Stimulated activated CD4-positive, alpha-beta T cell treated with anti-CD3 and anti-CD28 coated beads, Interleukin-1b, Interleukin-23, amount 100 ng/mL, for 48 hours (primary cell): Measurements from ENCODE around the gene ABCB9.
"Not testable (repeated sequence)": the region's sequence is repeated elsewhere in the genome, so short reads cannot be mapped to it uniquely, and the experiment has no call there.

Experiments used
- DNase-seq: peaks from one replicate; pipeline ENCODE4 v3.0.0-alpha.2; 2020

Gene ABCB9

DNA sequence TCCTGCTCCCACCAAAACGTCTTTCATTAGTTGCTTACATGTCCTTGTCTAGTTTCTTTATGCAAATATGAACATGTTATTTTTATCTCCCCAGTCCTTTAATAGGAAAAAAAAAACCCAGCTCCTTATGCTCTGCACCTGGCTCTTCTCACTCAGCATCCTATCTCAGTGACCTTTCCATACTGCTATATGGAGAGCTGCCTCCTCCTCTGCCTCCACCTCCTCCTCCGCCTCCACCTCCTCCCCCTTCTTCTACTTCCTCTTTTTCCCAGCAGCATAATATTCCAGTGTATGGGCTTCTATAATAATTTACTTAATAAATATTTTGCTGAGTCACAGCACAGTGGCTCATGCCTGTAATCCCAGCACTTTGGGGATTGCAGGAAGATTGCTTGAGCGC is 31.5 kb downstream of the ABCB9 start:
- no peak for DNase-seq

DNA sequence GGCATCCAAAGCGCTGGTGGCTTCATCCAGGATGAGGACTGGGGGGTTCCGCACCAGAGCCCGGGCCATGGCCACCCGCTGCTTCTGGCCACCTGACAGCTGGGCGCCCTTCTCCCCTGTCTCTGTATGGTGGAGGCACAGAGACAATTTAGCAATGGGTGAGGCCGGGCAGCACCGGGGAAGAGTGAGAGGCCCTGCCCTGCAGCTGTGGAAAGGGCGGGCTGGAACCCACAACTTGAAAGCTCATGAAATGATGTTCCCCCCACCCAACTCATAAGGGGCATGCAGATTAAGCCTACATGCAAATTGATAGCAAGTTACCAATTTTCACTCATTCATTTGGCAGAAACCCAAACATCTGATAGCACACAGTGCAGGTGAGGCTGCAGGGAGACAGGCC is 34.1 kb downstream of the ABCB9 start:
- DNase-seq: no peak

DNA sequence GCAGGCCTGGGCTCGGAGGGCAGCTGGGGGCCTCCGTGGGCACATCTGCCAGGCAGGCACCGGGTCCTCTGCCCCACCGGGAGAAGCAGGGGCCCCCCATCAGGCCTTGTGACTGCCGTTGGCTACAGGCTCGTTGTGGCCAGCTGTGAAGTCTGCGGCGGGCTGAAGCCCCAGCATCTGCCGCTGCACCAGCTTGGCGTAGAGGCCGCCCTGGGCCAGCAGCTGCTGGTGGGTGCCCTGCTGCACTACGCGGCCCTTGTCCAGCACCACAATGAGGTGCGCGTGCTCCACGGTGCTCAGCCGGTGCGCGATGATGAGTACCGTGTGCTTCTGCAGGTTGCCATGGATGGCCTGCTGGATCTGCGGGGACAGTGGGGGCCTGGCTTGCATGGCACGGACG is 36.5 kb downstream of the ABCB9 start:
- DNase-seq: no peak

DNA sequence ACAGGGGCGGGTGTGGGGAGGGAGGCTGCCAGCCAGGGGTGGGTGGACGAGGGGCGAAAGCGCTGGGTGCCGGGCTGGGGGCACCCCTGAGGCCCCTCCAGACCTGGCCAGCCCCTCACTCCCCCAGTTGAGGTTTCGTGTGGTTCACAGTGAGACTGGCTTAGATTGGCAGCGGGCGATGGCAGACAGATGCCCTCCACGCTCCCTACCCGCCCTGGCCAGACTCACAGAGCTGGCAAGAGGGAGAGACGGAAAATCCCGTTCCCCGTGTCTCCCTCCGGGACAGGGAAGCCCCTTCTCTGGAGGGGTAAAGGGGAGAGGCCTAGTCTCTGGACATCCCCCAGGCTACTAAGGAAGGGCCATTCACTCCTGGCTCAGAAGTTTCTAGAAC is 37.1 kb downstream of the ABCB9 start:
- no peak for DNase-seq

DNA sequence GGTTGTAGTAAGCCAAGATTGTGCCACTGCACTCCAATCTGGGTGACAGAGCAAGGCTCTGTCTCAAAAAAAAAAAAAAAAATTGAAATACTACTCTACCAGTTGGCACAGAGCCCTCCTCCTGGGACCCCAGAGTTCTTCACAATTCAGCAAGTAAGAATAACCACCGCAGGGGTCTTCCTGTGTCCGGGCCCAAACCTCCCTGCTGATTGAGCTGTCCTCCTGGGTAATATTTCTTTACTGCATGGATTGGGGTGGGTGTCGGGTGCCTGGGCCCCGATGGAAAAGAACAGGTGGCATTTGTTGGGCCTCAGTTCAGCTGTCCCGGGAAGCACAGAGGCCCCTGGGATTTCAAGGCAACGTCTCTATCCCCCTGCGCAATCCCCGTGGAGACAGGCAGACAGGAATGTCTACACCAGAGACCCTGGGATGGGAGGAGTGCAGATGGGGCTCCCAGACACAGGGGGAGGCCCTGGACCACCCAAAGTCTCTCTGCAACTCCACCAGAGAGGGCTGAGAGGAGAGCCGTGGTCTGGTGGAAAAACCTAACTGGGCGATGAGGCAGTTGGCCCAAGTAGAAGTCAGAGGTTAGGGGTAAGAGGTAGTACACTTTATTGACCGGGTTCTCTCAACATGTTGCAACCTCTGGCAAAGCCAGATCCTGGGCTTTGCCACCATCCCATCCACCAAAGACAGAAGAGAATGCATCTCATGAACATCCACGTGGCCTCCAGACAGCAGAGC is 37.7 kb downstream of the ABCB9 start:
- DNase-seq: no peak

DNA sequence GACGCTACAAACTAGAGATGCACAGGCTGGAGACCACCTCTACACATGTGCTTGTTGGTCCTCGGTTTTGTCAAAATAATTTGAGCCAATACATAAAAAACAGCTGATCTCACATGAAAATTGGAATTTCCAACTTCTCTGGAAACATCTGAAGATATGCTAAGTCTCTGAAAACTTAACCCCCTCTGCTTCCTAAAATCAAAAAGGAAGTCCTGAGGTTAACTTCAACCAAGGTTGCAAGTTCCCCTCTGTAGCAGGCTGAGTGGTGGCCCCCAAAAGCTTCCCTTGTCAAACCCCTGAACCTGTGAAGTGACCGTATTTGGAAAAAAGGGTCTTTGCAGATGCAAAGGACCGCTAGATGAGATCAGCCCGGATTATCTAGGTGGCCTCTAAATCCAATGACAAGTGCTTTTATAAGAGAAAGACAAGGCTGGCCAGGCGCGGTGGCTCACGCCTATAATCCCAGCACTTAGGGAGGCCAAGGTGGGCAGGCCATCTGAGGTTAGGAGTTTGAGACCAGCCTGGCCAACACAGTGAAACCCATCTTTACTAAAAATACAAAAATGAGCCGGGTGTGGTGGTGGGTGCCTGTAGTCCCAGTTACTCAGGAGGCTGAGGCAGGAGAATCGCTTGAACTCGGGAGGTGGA is 38.4 kb downstream of the ABCB9 start:
- no peak for DNase-seq

DNA sequence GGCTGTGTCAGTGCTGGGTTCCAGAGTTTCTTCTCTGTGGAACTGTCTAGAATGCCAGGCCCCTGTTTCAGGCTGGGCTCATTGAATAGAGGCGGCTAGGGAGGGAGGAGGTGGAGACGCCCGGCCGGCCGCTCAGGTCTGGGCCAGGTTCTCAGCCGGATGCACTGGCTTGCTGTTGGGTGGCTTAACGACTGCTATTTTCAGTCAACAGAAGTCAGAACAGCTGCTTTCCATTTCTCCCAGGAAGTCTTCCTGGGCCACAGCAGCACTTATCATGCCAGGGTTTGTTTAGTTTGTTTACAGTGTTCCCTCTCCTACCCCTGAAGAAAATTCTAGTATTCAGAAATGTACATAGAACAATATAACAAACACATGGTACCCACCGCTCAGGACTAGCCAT is 44.3 kb downstream of the ABCB9 start:
- no peak for DNase-seq

DNA sequence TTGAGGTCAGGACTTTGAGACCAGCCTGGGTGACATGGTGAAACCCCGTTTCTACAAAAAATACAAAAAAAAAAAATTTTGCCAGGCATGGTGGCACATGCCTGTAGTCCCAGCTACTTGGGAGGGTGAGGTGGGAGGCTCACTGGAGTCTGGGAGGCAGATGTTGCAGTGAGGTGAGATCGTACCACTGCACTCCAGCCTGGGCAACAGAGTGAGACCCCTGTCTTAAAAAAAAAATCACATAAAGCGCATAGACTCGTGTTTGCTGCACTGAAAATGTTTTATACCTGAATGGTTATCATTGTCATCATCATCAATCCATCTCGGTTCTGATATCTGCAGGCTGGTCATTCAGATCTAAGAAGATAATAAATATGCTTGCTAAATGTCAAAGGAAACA is 45.6 kb downstream of the ABCB9 start:
- DNase-seq: no peak

DNA sequence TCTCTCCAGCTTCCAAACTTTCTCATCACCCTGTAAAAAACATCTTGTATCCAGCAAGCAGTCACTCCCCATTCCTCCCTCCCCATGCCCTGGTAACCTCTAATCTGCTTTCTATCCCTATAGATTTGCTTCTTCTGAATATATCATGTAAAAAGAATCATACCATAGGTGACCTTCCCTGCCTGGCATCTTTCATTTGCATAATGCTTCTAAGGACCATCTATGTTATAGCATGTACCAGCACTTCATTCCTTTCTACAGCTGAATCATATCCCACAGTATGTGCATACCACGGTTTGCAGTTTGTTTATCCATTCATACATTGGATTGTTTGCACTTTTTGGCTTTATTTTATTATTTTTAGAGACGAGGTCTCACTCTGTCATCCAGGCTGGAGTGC is 47.4 kb downstream of the ABCB9 start:
- DNase-seq: no peak

DNA sequence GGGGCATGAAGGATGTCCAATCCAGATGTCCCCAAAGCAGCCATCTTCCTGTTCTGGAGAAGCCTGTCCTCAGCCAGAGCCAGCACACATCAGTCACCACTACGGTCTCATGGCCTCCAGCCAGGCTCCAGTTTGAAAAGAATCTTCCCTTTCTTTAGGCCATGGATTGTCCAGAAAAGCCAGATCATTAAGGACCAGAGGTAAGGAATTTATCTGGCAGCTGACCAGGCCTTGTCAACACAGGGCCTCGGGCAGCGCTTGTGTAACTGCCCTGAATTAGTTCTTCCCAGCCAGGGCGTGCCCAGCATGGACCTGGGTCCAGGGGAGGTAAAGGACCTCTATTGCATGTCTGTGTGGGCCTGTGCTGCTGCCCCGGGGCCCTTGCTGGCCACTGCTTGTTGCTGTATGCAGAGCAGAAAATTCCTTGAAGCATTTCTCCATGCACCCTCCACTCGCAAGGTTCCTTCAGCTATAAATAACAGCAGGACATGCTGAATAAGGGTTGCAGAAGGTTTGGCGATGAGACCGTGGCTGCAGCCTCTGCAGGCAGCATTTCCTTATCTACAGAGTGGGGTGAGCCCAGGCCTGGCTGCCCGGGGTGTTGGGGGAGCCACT is 48.6 kb downstream of the ABCB9 start:
- no peak for DNase-seq

DNA sequence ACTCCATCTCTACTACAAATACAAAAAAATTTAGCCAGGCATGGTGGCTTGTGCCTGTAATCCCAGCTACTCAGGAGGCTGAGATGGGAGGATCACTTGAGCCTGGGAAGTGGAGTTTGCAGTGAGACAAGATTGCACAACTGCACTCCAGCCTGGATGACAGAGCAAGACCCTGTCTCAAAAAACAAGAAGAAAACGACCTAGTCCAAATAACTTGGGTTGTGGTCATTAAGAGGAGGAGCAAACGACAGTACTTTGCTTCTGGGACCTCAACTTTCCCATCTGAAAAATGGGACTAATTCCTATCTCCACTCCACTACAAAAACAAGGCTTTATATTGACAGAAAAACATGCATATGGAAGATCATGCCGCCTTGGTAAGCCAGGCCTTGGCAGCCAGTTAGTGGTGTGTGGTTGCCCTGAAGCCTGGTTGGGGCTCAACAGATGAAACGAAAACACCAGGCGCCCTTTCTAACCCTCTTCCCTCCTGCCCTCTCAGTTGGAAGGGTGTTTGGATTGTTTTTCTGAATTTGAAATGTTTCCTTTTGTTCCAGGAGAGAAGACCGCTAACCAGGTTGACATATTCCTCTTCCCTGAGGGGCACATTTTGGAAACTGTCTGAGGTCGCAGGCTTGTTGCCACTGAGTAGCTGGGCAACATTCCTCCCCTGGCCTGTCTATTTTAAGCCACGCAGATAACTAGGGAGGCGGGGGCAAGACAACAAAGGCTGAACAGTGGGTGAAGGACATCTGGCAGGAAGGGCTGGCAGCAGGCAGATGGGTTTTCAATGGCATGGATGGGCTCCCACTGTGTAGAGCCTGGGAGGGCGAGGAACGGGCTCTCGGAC is 56.6 kb downstream of the ABCB9 start:
- no peak for DNase-seq

DNA sequence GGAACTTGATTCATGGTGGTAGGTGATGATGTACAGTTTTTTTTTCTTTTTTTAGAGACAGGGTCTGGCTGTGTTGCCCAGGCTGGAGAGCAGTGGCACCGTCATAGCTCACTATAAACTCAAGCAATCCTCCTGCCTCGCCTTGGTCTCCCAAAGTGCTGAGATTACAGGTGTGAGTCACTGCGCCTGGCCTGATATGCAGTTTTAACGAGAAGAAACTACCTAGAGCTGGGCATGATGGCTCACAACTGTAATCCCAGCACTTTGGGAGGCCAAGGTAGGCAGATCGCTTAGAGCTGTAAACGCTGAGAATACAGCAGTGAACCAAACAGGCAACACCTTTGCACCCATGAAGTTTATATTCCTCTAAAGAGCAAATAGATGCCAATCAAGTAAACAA is 57.3 kb downstream of the ABCB9 start:
- DNase-seq: no peak

DNA sequence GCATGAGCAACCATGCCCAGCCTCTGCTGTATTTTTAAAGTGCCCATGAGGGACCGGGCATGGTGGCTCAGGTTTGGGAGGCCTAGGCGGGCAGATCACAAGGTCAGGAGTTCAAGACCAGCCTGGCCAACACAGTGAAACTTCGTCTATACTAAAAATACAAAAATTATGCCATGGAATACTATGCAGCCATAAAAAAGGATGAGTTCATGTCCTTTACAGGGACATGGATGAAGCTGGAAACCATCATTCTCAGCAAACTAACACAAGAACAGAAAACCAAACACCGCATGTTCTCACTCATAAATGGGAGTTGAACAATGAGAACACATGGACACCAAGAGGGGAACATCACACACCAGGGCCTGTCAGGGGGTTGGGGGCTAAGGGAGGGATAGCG is 61.0 kb downstream of the ABCB9 start:
- DNase-seq: not testable (repeated sequence)

DNA sequence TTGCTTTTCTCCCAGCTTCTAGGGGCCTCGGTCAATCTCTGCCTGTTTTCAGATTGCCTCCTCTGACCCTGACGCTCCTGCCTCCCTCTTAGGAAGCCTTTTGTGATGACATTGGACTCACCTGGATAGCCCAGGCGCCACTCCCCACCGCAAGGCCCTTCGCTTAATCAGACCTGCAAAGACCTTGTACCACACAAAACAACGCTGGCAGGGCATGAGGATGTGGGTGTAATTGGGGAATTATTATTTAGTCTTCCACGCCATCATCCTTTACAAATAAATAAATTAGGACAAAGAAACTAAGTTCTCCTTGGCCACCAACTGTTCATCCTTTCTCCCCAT is 62.6 kb downstream of the ABCB9 start:
- no peak for DNase-seq

DNA sequence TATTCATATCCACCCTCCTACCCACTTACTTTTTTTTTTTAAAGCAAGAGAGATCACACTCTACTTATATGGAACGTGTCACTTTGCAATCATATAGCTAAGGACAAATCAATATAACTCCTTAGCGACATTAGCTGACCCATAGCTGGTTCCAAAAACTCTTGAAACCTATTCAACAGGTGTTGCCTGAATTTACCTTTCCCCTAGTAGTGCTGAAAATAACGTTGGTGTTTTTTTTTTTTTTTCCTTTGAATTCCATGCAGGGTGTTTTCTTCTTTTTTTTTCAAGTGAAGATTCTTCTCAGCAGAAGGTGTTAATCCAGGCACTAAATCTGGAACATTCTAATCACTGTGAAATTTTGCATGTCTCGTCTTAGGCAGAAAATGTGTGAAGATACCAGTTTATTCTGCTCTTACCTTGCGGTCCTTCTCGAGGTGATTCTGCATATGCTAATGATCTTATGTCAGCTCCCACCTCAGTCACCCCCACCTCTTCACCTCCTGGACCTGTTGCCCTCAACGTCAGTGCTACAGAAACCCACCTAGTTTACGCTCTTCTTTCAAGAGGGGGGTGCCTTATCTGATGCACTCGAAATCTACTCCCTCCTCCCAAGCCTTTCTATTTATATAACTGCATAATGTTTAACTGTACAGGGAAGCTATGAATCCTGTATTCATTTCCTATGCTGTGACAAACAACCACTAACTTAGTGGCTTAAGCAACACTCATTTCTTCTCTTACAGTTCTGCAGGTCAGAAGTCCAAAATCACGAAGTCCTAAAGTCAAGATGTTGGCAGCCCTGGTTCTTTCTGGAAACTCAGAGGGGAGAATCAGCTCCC is 63.2 kb downstream of the ABCB9 start:
- no peak for DNase-seq

DNA sequence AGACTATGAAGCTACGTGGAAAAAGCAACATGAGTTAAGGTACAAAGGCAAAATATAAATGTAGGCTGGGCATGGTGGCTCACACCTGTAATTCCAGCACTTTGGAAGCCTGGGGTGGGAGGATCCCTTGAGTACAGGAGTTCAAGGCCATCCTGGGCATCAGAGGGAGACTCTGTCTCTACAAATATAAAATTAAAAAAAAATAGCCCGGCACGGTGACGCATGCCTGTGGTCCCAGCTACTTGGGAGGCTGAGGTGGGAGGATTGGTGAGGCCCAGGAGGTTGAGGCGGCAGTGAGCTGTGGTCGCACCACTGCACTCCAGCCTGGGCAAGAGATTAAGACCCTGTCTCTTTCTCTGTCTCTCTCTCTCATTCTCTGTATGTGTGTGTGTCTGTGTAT is 66.4 kb downstream of the ABCB9 start:
- DNase-seq: no peak

DNA sequence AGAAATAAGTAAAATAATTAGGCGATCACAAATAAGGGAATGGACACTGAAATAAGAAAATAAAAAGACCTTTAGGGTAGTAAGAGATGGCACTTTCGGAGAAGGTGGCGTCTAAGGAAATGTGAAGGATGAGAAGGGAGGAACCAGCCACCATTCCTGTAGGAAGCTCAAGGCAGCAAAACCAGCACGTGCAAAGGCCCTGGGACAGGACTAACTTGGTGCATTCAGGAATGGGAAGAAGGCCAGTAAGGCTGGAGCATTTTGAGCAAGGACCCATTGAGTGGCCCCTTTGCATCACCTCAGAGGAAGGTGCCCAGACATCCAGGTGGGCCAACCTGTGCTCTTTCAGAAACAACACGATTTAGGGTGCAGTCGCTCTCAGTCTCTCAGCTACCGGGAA is 69.6 kb downstream of the ABCB9 start:
- no peak for DNase-seq

DNA sequence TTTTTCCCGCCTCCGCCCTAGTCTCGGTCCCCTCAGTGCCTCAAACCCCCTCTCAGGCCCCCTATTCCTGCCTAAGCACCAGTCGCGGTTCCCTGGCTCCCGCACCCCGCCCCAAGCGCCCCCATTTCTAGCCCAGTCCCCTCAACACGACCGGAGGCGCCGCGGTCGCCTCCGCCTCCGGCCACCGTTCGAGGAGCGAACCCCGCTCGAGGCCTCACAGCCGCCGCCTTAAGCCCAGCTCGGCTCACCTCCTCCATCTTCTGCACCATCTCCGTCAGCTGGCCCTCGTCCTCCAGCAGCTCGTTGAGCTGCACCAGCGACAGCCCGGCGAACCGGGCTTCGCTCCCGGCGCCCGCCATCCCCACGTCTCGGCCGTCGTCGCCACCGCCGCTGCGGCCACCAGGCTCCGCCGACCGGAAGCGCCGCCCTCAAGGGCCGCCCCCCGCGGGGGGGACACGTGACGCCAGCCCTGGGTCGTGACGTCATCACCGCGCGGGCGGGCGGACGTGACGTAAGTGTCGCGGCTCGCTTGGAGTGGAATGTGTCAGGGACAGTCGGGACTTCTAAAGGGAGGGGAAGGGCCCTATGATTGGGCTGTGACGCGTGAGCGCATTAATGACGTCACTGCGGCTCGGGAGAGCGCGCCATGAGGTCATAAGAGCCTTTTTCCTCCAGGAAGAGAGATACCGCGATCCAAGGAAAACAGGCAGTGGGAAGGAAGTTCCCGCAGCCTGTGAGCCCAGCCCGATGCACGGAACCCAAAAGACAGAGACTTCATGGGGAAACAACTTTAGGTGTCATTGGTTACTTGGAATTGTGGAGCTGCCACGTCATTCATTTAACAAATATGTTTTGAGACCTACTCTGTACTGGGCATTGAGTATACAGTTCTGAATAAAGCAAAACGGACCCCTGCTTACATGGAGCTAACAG is 70.3 kb downstream of the ABCB9 start, which contains the start of gene VPS37B:
VPS37B (minus strand) TSS at position 421 of the 933 bp plus-strand sequence; CDS start at position 359, 62 bp downstream.
- peak; percentile 90 for DNase-seq

DNA sequence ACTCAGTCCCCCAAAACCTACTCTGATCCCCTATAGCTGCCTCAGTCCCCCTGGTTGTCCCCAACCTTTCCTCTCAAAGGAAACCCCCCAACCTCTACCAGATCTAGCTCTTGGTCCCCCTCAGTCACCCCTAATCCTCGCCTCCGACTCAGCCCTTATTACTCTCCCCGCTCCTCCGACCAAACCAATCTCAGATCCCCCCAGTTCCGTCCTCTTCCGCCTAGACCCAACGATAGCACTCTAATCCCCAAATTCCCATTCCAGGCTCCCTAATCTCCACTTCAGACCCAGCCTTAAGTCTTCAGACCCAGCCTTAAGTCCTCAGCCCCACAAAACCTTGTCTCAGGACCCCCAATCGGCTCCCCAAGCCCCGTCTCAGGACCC is 71.0 kb downstream of the ABCB9 start:
- no peak for DNase-seq

DNA sequence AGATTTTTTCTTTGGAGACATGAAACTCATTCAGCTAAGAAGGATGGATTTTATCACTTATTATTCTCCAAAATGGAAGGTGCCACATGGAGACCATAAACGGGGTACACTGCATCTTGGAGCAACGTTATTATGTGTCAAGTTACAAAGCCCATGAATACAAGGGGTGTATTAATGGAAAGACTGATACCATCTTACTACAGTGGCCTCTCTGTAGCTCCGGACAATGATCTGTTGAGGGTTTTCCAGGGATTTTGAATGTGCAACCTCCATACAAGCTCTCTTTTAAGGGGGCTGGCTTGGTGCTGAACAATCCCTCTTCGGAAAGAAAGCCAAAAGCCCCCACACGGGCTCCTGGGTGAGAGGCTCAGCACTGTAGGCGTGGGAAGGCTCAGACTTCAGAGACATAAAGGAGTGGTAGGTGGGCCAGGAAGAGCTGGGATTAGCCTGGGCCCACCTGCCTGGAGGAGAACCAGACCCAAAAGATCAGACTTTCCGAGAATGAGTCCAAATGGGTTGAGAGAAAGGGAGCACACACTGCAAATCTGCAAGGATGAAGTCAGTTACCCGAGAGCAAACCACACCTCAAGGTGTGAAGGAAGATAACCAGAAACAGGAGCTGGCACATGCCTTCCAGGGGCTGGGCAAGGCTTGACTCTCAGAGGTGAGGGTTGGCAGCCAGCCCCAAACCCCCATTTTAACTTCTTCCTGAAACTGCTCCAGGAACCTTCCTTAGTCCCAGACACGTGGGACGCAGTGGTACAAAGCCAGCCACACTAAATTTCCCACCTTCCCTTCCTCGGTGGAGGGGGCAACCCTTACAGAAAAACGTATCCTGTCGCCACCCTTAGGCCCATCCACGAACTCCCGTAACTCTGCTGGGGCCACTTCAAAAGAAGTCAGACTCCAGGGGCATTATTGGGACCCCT is 71.8 kb downstream of the ABCB9 start:
- no peak for DNase-seq
